Testis (tissue), 2 donors: Measurements from ENCODE around the gene IL36G.

Experiments used
- CTCF ChIP-seq, 3 experiments: fragments of 450-650 bp in 2 of 3; fragments of 200-600 bp in 1 of 3; sonication (generic) in 1 of 3; IDR thresholded peaks; one replicate each; pipeline ENCODE4 v1.5.1; 2016 to 2019; ENCODE audit warnings: antibody characterized with exemption in 3 of 3, mild to moderate bottlenecking in 2 of 3, moderate library complexity in 1 of 3
- POLR2A ChIP-seq: fragments of 450-650 bp; IDR thresholded peaks from one replicate; pipeline ENCODE4 v1.6.1; 2017; ENCODE audit warnings: antibody characterized with exemption, mild to moderate bottlenecking, moderate library complexity

GRCh38 chr2:112997151-112997550, 19.3 kb downstream of the IL36G start:
- TF ChIP-seq CTCF (IDR thresholded peaks at IDR 0.05) (no peak), POLR2A (no peak)
